Measurements from ENCODE around the gene CADPS.

The CADPS gene

GRCh38 chr3:62898530-62899496, 23.6 kb upstream of the CADPS start:
- no peaks in the 10 kb centered on the region for H3K27me3 ChIP-seq (ENCODE audit: control insufficient read depth in 2 of 2, insufficient read depth in 2 of 2, low read length in 2 of 2)
- H3K36me3 ChIP-seq (ENCODE audit: control insufficient read depth in 2 of 2, insufficient read depth in 2 of 2, low read length in 2 of 2): no peaks in the 10 kb centered on the region
- H3K4me3 ChIP-seq (ENCODE audit: low read length in 2 of 2): no peak overlapping the region

GRCh38 chr3:62895901-62896300, 20.7 kb upstream of the CADPS start:
- H3K27ac ChIP-seq (ENCODE audit: low read depth in 2 of 2, low read length in 2 of 2): no peak overlapping the region
- no peak overlapping the region for H3K4me3 ChIP-seq (ENCODE audit: low read length in 2 of 2)
- H3K9me3 ChIP-seq (ENCODE audit: control insufficient read depth in 2 of 2, low read length in 2 of 2): no peaks in the 10 kb centered on the region
- no peaks in the 10 kb centered on the region for H3K4me1 ChIP-seq (ENCODE audit: control insufficient read depth in 2 of 2, insufficient read depth in 2 of 2, low read length in 2 of 2)
- no peak overlapping the region for H3K9ac ChIP-seq (ENCODE audit: low read depth in 1 of 2, low read length in 2 of 2)
- no peaks in the 10 kb centered on the region for H3K36me3 ChIP-seq (ENCODE audit: control insufficient read depth in 2 of 2, insufficient read depth in 2 of 2, low read length in 2 of 2)
- H3K27me3 ChIP-seq (ENCODE audit: control insufficient read depth in 2 of 2, insufficient read depth in 2 of 2, low read length in 2 of 2): no peaks in the 10 kb centered on the region

More at GRCh38 chr3:62898530-62899496, 23.6 kb upstream of the CADPS start:
- Histone ChIP-seq H3K27ac (ENCODE audit: low read depth in 2 of 2, low read length in 2 of 2) (no peak overlapping the region), H3K4me1 (ENCODE audit: control insufficient read depth in 2 of 2, insufficient read depth in 2 of 2, low read length in 2 of 2) (no peaks in the 10 kb centered on the region), H3K9ac (ENCODE audit: low read depth in 1 of 2, low read length in 2 of 2) (no peak overlapping the region), H3K9me3 (ENCODE audit: control insufficient read depth in 2 of 2, low read length in 2 of 2) (no peaks in the 10 kb centered on the region)

GRCh38 chr3:62892951-62893350, 17.7 kb upstream of the CADPS start:
- no peaks in the 10 kb centered on the region for H3K36me3 ChIP-seq (ENCODE audit: control insufficient read depth in 2 of 2, insufficient read depth in 2 of 2, low read length in 2 of 2)

GRCh38 chr3:62892045-62892444, 16.8 kb upstream of the CADPS start:
- Histone ChIP-seq H3K36me3 (ENCODE audit: control insufficient read depth in 2 of 2, insufficient read depth in 2 of 2, low read length in 2 of 2) (no peaks in the 10 kb centered on the region), H3K27ac (ENCODE audit: low read depth in 2 of 2, low read length in 2 of 2) (no peak overlapping the region), H3K9me3 (ENCODE audit: control insufficient read depth in 2 of 2, low read length in 2 of 2) (no peaks in the 10 kb centered on the region), H3K4me1 (ENCODE audit: control insufficient read depth in 2 of 2, insufficient read depth in 2 of 2, low read length in 2 of 2) (no peaks in the 10 kb centered on the region), H3K9ac (ENCODE audit: low read depth in 1 of 2, low read length in 2 of 2) (no peak overlapping the region), H3K27me3 (ENCODE audit: control insufficient read depth in 2 of 2, insufficient read depth in 2 of 2, low read length in 2 of 2) (no peaks in the 10 kb centered on the region), H3K4me3 (ENCODE audit: low read length in 2 of 2) (no peak overlapping the region)

More at GRCh38 chr3:62892951-62893350, 17.7 kb upstream of the CADPS start:
- H3K9ac ChIP-seq (ENCODE audit: low read depth in 1 of 2, low read length in 2 of 2): no peak overlapping the region
- H3K27me3 ChIP-seq (ENCODE audit: control insufficient read depth in 2 of 2, insufficient read depth in 2 of 2, low read length in 2 of 2): no peaks in the 10 kb centered on the region
- H3K4me3 ChIP-seq (ENCODE audit: low read length in 2 of 2): no peak overlapping the region
- H3K27ac ChIP-seq (ENCODE audit: low read depth in 2 of 2, low read length in 2 of 2): no peak overlapping the region
- no peaks in the 10 kb centered on the region for H3K9me3 ChIP-seq (ENCODE audit: control insufficient read depth in 2 of 2, low read length in 2 of 2)
- no peaks in the 10 kb centered on the region for H3K4me1 ChIP-seq (ENCODE audit: control insufficient read depth in 2 of 2, insufficient read depth in 2 of 2, low read length in 2 of 2)

GRCh38 chr3:62888778-62889177, 13.6 kb upstream of the CADPS start:
- H3K4me1 ChIP-seq (ENCODE audit: control insufficient read depth in 2 of 2, insufficient read depth in 2 of 2, low read length in 2 of 2): no peaks in the 10 kb centered on the region
- H3K4me3 ChIP-seq (ENCODE audit: low read length in 2 of 2): no peak overlapping the region
- no peaks in the 10 kb centered on the region for H3K9me3 ChIP-seq (ENCODE audit: control insufficient read depth in 2 of 2, low read length in 2 of 2)
- no peak overlapping the region for H3K27ac ChIP-seq (ENCODE audit: low read depth in 2 of 2, low read length in 2 of 2)
- no peaks in the 10 kb centered on the region for H3K27me3 ChIP-seq (ENCODE audit: control insufficient read depth in 2 of 2, insufficient read depth in 2 of 2, low read length in 2 of 2)
- H3K36me3 ChIP-seq (ENCODE audit: control insufficient read depth in 2 of 2, insufficient read depth in 2 of 2, low read length in 2 of 2): no peaks in the 10 kb centered on the region
- H3K9ac ChIP-seq (ENCODE audit: low read depth in 1 of 2, low read length in 2 of 2): no peak overlapping the region

GRCh38 chr3:62888180-62888579, 13.0 kb upstream of the CADPS start:
- no peaks in the 10 kb centered on the region for H3K36me3 ChIP-seq (ENCODE audit: control insufficient read depth in 2 of 2, insufficient read depth in 2 of 2, low read length in 2 of 2)
- H3K27me3 ChIP-seq (ENCODE audit: control insufficient read depth in 2 of 2, insufficient read depth in 2 of 2, low read length in 2 of 2): no peaks in the 10 kb centered on the region
- no peak overlapping the region for H3K27ac ChIP-seq (ENCODE audit: low read depth in 2 of 2, low read length in 2 of 2)
- H3K9ac ChIP-seq (ENCODE audit: low read depth in 1 of 2, low read length in 2 of 2): no peak overlapping the region
- H3K9me3 ChIP-seq (ENCODE audit: control insufficient read depth in 2 of 2, low read length in 2 of 2): no peaks in the 10 kb centered on the region
- no peak overlapping the region for H3K4me3 ChIP-seq (ENCODE audit: low read length in 2 of 2)
- no peaks in the 10 kb centered on the region for H3K4me1 ChIP-seq (ENCODE audit: control insufficient read depth in 2 of 2, insufficient read depth in 2 of 2, low read length in 2 of 2)

- no peaks in the 10 kb centered on the region for H3K36me3 ChIP-seq (ENCODE audit: control insufficient read depth in 2 of 2, insufficient read depth in 2 of 2, low read length in 2 of 2)
- H3K9me3 ChIP-seq (ENCODE audit: control insufficient read depth in 2 of 2, low read length in 2 of 2): no peaks in the 10 kb centered on the region
- no peak overlapping the region for H3K27ac ChIP-seq (ENCODE audit: low read depth in 2 of 2, low read length in 2 of 2)
- no peak overlapping the region for H3K4me3 ChIP-seq (ENCODE audit: low read length in 2 of 2)
- H3K4me1 ChIP-seq (ENCODE audit: control insufficient read depth in 2 of 2, insufficient read depth in 2 of 2, low read length in 2 of 2): no peaks in the 10 kb centered on the region
- peaks cover 0 to 2% of the 10 kb centered on the region in 2 donors for H3K27me3 ChIP-seq (ENCODE audit: control insufficient read depth in 2 of 2, insufficient read depth in 2 of 2, low read length in 2 of 2)
- no peak overlapping the region for H3K9ac ChIP-seq (ENCODE audit: low read depth in 1 of 2, low read length in 2 of 2)
These were observed 9.9 kb upstream of the CADPS start for GRCh38 chr3:62885136-62885535.

- H3K27me3 ChIP-seq (ENCODE audit: control insufficient read depth in 2 of 2, insufficient read depth in 2 of 2, low read length in 2 of 2): peaks cover 0 to 2% of the 10 kb centered on the region in 2 donors
- H3K4me3 ChIP-seq (ENCODE audit: low read length in 2 of 2): no peak overlapping the region
- no peaks in the 10 kb centered on the region for H3K4me1 ChIP-seq (ENCODE audit: control insufficient read depth in 2 of 2, insufficient read depth in 2 of 2, low read length in 2 of 2)
These were observed 9.1 kb upstream of the CADPS start for GRCh38 chr3:62884096-62884870.

GRCh38 chr3:62882676-62883200, 7.5 kb upstream of the CADPS start:
- no peak overlapping the region for H3K27ac ChIP-seq (ENCODE audit: low read depth in 2 of 2, low read length in 2 of 2)
- H3K36me3 ChIP-seq (ENCODE audit: control insufficient read depth in 2 of 2, insufficient read depth in 2 of 2, low read length in 2 of 2): no peaks in the 10 kb centered on the region
- peaks cover 0 to 2% of the 10 kb centered on the region in 2 donors for H3K27me3 ChIP-seq (ENCODE audit: control insufficient read depth in 2 of 2, insufficient read depth in 2 of 2, low read length in 2 of 2)
- no peaks in the 10 kb centered on the region for H3K4me1 ChIP-seq (ENCODE audit: control insufficient read depth in 2 of 2, insufficient read depth in 2 of 2, low read length in 2 of 2)
- no peak overlapping the region for H3K4me3 ChIP-seq (ENCODE audit: low read length in 2 of 2)
- no peak overlapping the region for H3K9ac ChIP-seq (ENCODE audit: low read depth in 1 of 2, low read length in 2 of 2)
- no peaks in the 10 kb centered on the region for H3K9me3 ChIP-seq (ENCODE audit: control insufficient read depth in 2 of 2, low read length in 2 of 2)

More at GRCh38 chr3:62884096-62884870, 9.1 kb upstream of the CADPS start:
- no peak overlapping the region for H3K9ac ChIP-seq (ENCODE audit: low read depth in 1 of 2, low read length in 2 of 2)
- no peaks in the 10 kb centered on the region for H3K9me3 ChIP-seq (ENCODE audit: control insufficient read depth in 2 of 2, low read length in 2 of 2)
- no peaks in the 10 kb centered on the region for H3K36me3 ChIP-seq (ENCODE audit: control insufficient read depth in 2 of 2, insufficient read depth in 2 of 2, low read length in 2 of 2)
- H3K27ac ChIP-seq (ENCODE audit: low read depth in 2 of 2, low read length in 2 of 2): no peak overlapping the region

GRCh38 chr3:62876064-62876463, 848 bp upstream of the CADPS start:
- Histone ChIP-seq H3K4me3 (ENCODE audit: low read length in 2 of 2) (no peak overlapping the region), H3K27me3 (ENCODE audit: control insufficient read depth in 2 of 2, insufficient read depth in 2 of 2, low read length in 2 of 2) (peaks cover 10 to 11% of the 10 kb centered on the region in 2 donors), H3K27ac (ENCODE audit: low read depth in 2 of 2, low read length in 2 of 2) (no peak overlapping the region), H3K36me3 (ENCODE audit: control insufficient read depth in 2 of 2, insufficient read depth in 2 of 2, low read length in 2 of 2) (no peaks in the 10 kb centered on the region), H3K4me1 (ENCODE audit: control insufficient read depth in 2 of 2, insufficient read depth in 2 of 2, low read length in 2 of 2) (peaks cover 0 to 2% of the 10 kb centered on the region in 2 donors), H3K9ac (ENCODE audit: low read depth in 1 of 2, low read length in 2 of 2) (no peak overlapping the region), H3K9me3 (ENCODE audit: control insufficient read depth in 2 of 2, low read length in 2 of 2) (no peaks in the 10 kb centered on the region)
